HEK293 (cell line): ENCODE results near the gene ABLIM2.

Experiments
- CTCF ChIA-PET: fragments of 350-600 bp; formaldehyde crosslinking; extraction: SDS; loops from one replicate; lab custom pipeline; 2021; ENCODE audit warnings: antibody characterized with exemption; lab: Yijun Ruan, JAX
- POLR2A ChIA-PET: fragments of 300-600 bp; formaldehyde crosslinking; extraction: SDS; loops from one replicate; lab custom pipeline; 2020; ENCODE audit warnings: antibody characterized with exemption, inconsistent platforms; lab: Yijun Ruan, JAX
- H3K27ac ChIP-seq: fragments of 200-500 bp; sonication (Bioruptor generic); 2 replicates; pipeline ENCODE4 v1.5.1; 2014; ENCODE audit warnings: low read depth, low read length, control low read depth, inconsistent platforms; ENCODE audit errors: extremely low read depth
- H3K36me3 ChIP-seq, 2 experiments: fragments of 200-500 bp in 1 of 2; sonication (Bioruptor generic) in 1 of 2; 1 replicate in 1 of 2; 2 replicates in 1 of 2; pipeline ENCODE4 v1.5.1; 2014 to 2017; ENCODE audit warnings: inconsistent platforms in 2 of 2, low read length in 2 of 2; ENCODE audit not compliant: control insufficient read depth in 2 of 2, insufficient read depth in 1 of 2
- H3K4me1 ChIP-seq: fragments of 200-500 bp; sonication (Bioruptor generic); 2 replicates; pipeline ENCODE4 v1.5.1; 2014; ENCODE audit warnings: mild to moderate bottlenecking, low read length, inconsistent platforms; ENCODE audit not compliant: control insufficient read depth, insufficient read depth
- H3K4me3 ChIP-seq: 2 replicates; pipeline ENCODE4 v1.5.1; 2011; ENCODE audit warnings: low read depth, mild to moderate bottlenecking, control low read depth, low read length, moderate library complexity
- H3K9me3 ChIP-seq: fragments of 200-500 bp; sonication (Bioruptor generic); 2 replicates; pipeline ENCODE4 v1.5.1; 2014; ENCODE audit warnings: low read depth, low read length, inconsistent platforms; ENCODE audit not compliant: control insufficient read depth, insufficient read depth
- ATF2 ChIP-seq: fragments of 450-650 bp; formaldehyde crosslinking; IDR thresholded peaks from 2 replicates; pipeline ENCODE4 v1.5.1; 2016; ENCODE audit warnings: missing biosample characterization, missing genetic modification characterization, low read depth
- INSM2 ChIP-seq: fragments of 450-650 bp; formaldehyde crosslinking; IDR thresholded peaks from 2 replicates; pipeline ENCODE4 v1.5.1; 2016; ENCODE audit warnings: missing biosample characterization, missing genetic modification characterization
- REST ChIP-seq: fragments of 450-650 bp; formaldehyde crosslinking; IDR thresholded peaks from 2 replicates; pipeline ENCODE4 v1.5.1; 2016; ENCODE audit warnings: missing biosample characterization, missing genetic modification characterization
- ZFP69B ChIP-seq: fragments of 450-650 bp; formaldehyde crosslinking; IDR thresholded peaks from 2 replicates; pipeline ENCODE4 v1.5.1; 2016; ENCODE audit warnings: missing biosample characterization, missing genetic modification characterization
- ZNF132 ChIP-seq: fragments of 450-650 bp; formaldehyde crosslinking; IDR thresholded peaks from 2 replicates; pipeline ENCODE4 v1.5.1; 2017; ENCODE audit warnings: missing biosample characterization, missing genetic modification characterization, borderline replicate concordance
- ZNF239 ChIP-seq: fragments of 450-650 bp; formaldehyde crosslinking; IDR thresholded peaks from 2 replicates; pipeline ENCODE4 v1.5.1; 2016; ENCODE audit warnings: missing biosample characterization, missing genetic modification characterization
- ZNF274 ChIP-seq, 2 experiments: fragments of 200-500 bp in 1 of 2; fragments of 450-650 bp in 1 of 2; sonication (Bioruptor generic) in 1 of 2; formaldehyde crosslinking in 1 of 2; IDR thresholded peaks; 2 replicates each; pipeline versions ENCODE4 v1.5.1 to v1.6.1; 2014 to 2016; ENCODE audit warnings: borderline replicate concordance in 1 of 2, inconsistent platforms in 1 of 2, low read length in 1 of 2, missing biosample characterization in 1 of 2, missing genetic modification characterization in 1 of 2
- ZNF350 ChIP-seq: fragments of 450-650 bp; formaldehyde crosslinking; IDR thresholded peaks from 2 replicates; pipeline ENCODE4 v1.5.0; 2017; ENCODE audit warnings: missing biosample characterization, mild to moderate bottlenecking, missing genetic modification characterization
- ZNF37A ChIP-seq: fragments of 450-650 bp; IDR thresholded peaks from 2 replicates; pipeline ENCODE4 v1.5.1; 2018; ENCODE audit warnings: missing biosample characterization, missing genetic modification characterization
- ZNF433 ChIP-seq: fragments of 450-650 bp; formaldehyde crosslinking; IDR thresholded peaks from 2 replicates; pipeline ENCODE4 v1.5.1; 2016; ENCODE audit warnings: missing biosample characterization, missing genetic modification characterization, low read depth
- ZNF658 ChIP-seq: fragments of 450-650 bp; formaldehyde crosslinking; IDR thresholded peaks from 2 replicates; pipeline ENCODE4; 2016; ENCODE audit warnings: missing biosample characterization, missing genetic modification characterization
- ZNF670 ChIP-seq: fragments of 450-650 bp; formaldehyde crosslinking; IDR thresholded peaks from 2 replicates; pipeline ENCODE4 v1.5.1; 2016; ENCODE audit warnings: missing biosample characterization, missing genetic modification characterization, low read depth
- ZNF747 ChIP-seq: fragments of 450-650 bp; formaldehyde crosslinking; IDR thresholded peaks from 2 replicates; pipeline ENCODE4 v1.5.1; 2016; ENCODE audit warnings: missing biosample characterization, missing genetic modification characterization
- ZNF837 ChIP-seq: fragments of 450-650 bp; formaldehyde crosslinking; IDR thresholded peaks from 2 replicates; pipeline ENCODE4 v1.5.1; 2016; ENCODE audit warnings: missing biosample characterization, missing genetic modification characterization

ABLIM2 gene

GRCh38 chr4:8084031-8084660 lies 74.5 kb downstream of the ABLIM2 start:
- Histone ChIP-seq H3K36me3 (no peaks in the 10 kb centered on the region), H3K4me3 (no peak overlapping the region), H3K27ac (no peak overlapping the region), H3K4me1 (no peaks in the 10 kb centered on the region), H3K9me3 (no peaks in the 10 kb centered on the region)
- TF ChIP-seq ZNF433 (tag by site-specific recombination) (no peak), ZNF658 (no peak), ZNF132 (no peak), ZNF350 (tag by site-specific recombination) (no peak), ZNF274 (IDR thresholded peaks at IDR 0.05; ENCODE audit: low read length) (no peak), ZNF274 (tag by site-specific recombination; IDR thresholded peaks at IDR 0.05; ENCODE audit: borderline replicate concordance) (no peak), ZNF670 (tag by site-specific recombination) (no peak), ZNF239 (no peak)
- ChIA-PET CTCF (no interaction called here), POLR2A (no interaction called here)

- ChIA-PET POLR2A (no interaction called here), CTCF (no interaction called here)
- H3K9me3 ChIP-seq, result no peaks in the 10 kb centered on the region
These were observed 75.4 kb downstream of the ABLIM2 start for GRCh38 chr4:8083086-8083825.

More at GRCh38 chr4:8083086-8083825, 75.4 kb downstream of the ABLIM2 start:
- Histone ChIP-seq H3K27ac (no peak overlapping the region), H3K4me3 (no peak overlapping the region), H3K36me3 (no peaks in the 10 kb centered on the region), H3K4me1 (no peaks in the 10 kb centered on the region)
- TF ChIP-seq REST (tag by site-specific recombination), result no peak
- no peak for TF ChIP-seq INSM2 (tag by site-specific recombination)
- TF ChIP-seq ZNF747 (tag by site-specific recombination), result no peak
- TF ChIP-seq ZNF37A (tag by site-specific recombination), result no peak
- no peak for TF ChIP-seq ZNF837 (tag by site-specific recombination)
- TF ChIP-seq ZFP69B (tag by site-specific recombination), result no peak
- no peak for TF ChIP-seq ATF2 (tag by site-specific recombination)
